GM23248 (cell line): ENCODE results near the gene B4GALT6.

ENCODE experiments used
- EZH2 ChIP-seq: fragments of 200-600 bp; sonication (generic); IDR thresholded peaks from 2 replicates; pipeline ENCODE4 v1.6.1; 2018; ENCODE audit warnings: antibody characterized with exemption, mild to moderate bottlenecking; ENCODE audit not compliant: insufficient read depth, poor library complexity, severe bottlenecking
- EZH2phosphoT487 ChIP-seq: fragments of 200-600 bp; sonication (generic); IDR thresholded peaks from 2 replicates; pipeline ENCODE4 v1.6.1; 2018; ENCODE audit warnings: antibody characterized with exemption, moderate library complexity, mild to moderate bottlenecking, low read depth; ENCODE audit not compliant: insufficient read depth

DNA sequence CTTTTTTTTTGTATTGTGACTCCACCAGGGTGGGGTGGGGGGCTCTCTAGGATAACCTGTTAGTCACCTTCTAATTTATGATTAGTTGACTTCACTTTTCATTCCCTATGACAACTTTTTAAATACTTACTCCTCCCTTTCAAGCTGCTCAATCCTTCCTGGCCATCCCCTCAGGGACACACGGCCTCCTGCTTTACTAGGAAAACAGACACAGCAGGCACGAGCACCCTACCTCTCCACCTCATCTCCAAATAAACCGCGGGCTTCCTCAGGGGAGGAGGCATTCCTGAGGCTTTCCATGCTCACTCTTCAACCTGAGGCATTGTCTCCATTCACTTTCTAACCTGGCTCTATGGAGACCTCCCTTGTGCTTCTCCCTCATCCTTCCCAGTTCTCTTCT lies 33.0 kb downstream of the B4GALT6 start:
- no peak for TF ChIP-seq EZH2phosphoT487
- TF ChIP-seq EZH2 = no peak
